NCI-H1436 (cell line): Measurements from ENCODE around the gene CXCL11.
"Not testable (repeated sequence)": the region's sequence is repeated elsewhere in the genome, so short reads cannot be mapped to it uniquely, and the experiment has no call there.

Source experiments
- DNase-seq: peaks from one replicate; lab custom pipeline; 2025; lab: John Stamatoyannopoulos, UW

The CXCL11 gene

GRCh38 chr4:76035799-76036380, at the start of gene CXCL11:
Gene CXCL11, minus strand, starts transcription at chr4:76036070. Its CDS starts 83 bp downstream, at chr4:76035987.
- no peak for DNase-seq

DNA sequence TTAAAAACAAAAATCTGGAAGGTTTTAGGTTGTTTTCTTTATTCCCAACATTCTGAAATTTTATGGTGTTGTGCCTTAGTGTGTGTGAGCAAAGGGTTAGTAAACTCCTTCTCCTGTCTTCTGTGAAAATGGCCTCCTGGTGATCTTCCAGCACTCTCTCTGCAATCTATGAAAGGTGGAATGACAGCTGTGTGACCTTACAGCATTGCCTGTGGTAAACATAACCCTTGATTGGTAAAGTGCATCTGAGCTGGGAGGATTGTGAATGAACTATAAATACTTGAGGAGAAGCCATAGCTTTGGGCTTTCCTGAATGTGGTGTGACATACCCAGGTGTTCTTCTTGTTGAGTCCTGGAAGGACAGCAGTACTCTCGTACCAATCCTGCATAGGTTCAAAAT, 48.7 kb upstream of the CXCL11 start:
- DNase-seq: no peak

DNA sequence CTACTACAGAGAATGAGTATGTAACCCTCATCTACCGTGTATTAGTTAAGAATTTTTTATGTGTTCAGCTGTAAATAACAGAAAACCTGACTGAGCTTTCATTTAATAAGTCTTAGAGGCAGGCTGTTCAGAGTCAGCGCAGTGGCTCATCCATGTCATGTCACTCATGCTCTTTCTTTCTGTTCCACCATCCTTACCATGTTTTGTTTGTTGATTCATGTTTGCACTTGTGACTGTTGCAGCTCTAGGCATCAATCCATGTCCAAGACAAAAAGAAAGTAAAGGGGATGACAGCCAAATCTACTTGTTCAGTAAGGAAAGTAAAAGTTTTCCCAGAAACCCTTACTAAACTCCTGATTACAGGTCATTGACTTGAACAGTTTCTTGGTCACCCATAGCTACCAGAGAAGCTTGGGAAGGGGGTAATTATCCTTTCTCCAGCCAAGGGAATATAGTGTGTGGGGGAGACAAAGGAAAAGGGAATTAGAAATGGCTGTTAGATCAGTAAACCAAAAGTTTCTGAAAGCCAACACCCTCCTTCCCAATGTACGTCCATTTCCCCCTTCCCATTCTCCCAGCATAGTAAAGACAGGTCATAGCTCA, 47.6 kb upstream of the CXCL11 start:
- DNase-seq: no peak

DNA sequence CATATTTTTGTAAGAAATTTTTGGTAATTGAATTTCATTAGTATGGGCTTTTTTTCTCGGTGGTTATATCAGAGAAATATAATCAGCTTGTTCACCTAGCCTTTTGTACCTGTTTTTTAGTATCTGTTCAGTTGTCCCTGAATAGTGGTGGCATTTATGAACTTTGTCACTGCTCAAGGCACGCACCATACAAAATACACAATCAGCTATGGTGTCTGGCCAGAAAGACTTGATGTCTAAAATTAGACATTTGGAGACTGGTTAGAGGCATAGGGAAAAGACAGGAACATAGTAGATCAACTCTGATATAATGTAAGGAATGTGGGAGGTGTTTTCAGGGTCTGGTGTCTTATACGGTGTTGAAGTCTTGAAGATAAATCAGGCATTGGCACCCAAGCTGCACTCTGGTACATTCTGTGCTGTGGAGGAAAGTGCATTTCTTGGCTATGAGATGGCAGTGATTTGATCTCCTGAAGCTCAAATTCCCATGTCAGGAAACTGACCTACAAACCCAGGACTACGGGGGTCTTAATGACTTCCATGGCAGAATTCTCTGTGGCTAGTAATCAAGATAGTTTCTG, 42.3 kb upstream of the CXCL11 start:
- no peak for DNase-seq

DNA sequence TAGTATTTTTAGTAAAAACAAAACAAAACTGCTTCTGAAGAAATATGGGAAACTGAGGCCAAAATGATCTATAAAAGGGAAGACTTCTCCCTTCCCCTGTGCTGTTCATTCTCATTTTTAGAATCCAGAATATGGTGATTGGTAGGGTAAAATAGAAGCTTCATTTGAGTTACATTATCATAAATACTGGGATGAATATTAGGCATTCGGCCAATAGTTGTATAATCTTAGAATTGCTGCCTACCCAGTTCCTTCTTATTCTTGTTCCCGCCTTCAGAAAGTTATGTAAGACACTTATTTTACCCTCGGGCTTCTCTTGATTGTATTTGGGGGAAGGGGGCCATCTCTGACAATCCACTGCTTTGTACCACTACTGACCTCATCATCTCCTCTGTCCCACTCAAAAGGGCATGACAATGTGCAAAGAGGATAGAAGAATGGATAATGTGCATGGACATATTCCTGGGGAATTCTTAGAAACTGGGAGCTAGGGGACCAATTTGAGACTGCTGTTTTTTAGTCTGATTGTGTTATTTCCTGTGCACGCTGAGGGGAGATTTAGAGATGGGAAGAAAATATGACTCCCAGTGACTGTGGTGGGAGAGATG, 39.2 kb upstream of the CXCL11 start:
- DNase-seq: no peak

GRCh38 chr4:76074468-76074867, 38.6 kb upstream of the CXCL11 start, which contains the start of gene ART3:
Gene ART3, plus strand, starts transcription at chr4:76074709. Its CDS starts 1,181 bp downstream, at chr4:76075890.
- DNase-seq: no peak

DNA sequence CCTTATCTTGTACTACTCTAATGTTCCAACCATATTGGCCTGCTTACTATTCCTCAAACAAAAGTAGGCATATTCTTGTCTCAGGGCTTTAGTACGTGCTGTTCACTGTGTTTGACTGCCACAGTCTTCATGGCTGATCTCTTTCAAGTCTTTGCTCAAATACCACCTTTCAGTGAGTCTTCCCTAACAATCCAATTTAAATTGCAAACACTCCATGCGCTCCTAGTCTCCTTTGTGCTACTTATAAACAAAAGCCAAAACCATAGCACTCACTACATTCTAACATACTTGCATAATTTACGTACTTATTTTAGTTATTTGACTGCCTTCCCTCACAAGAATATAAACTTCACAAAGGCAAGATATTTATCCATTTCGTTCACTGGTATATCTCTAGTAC, 36.9 kb upstream of the CXCL11 start:
- DNase-seq: no peak

- peak; percentile 28 for DNase-seq
Observed at GRCh38 chr4:76067652-76068286, 31.9 kb upstream of the CXCL11 start.

- DNase-seq: no peak
Observed at GRCh38 chr4:76066546-76066945, 30.7 kb upstream of the CXCL11 start.

GRCh38 chr4:76061982-76062381, 26.1 kb upstream of the CXCL11 start:
- DNase-seq: no peak

GRCh38 chr4:76061421-76061820, 25.6 kb upstream of the CXCL11 start:
- no peak for DNase-seq

DNA sequence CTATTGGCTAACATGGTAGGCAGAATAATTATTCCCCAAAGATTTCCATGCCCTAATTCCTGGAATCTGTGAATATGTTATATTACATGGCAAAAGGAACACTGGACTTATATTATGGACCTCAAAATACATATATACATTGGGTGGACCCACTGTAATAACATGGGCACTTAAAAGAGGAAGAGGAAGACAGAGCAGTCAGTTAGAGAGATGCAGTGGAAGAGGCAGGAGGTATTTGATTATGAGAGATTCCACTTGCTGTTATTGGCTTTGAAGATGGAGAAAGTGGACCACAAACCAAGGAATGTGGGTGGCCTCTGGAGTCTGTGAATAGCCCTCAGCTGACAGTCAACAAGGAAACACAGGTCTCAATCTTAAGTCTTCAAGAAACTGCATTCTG, 24.6 kb upstream of the CXCL11 start:
- DNase-seq: no peak

GRCh38 chr4:76059750-76060149, 23.9 kb upstream of the CXCL11 start:
- DNase-seq: no peak

GRCh38 chr4:76058888-76059426, 23.1 kb upstream of the CXCL11 start:
- no peak for DNase-seq

GRCh38 chr4:76058302-76058701, 22.4 kb upstream of the CXCL11 start:
- DNase-seq: no peak

DNA sequence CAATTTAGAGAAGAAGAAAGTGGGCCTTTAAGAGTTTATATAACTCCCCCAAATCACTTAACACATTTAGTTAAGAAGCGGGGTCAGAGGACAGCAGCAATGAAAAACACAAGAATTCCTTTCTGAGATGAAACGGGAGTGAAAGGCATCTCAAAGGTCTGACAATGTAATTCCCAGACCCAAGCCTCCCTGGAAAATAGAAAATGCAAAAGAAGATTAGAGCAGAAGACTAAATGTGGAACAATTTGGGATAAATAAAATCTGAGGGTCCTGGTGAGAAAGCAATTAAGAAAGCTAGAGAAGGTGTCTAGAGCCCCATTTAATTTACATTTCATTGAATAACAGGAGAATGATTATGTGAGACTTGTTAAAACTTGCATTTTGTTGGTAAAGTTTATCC, 19.6 kb upstream of the CXCL11 start:
- no peak for DNase-seq

DNA sequence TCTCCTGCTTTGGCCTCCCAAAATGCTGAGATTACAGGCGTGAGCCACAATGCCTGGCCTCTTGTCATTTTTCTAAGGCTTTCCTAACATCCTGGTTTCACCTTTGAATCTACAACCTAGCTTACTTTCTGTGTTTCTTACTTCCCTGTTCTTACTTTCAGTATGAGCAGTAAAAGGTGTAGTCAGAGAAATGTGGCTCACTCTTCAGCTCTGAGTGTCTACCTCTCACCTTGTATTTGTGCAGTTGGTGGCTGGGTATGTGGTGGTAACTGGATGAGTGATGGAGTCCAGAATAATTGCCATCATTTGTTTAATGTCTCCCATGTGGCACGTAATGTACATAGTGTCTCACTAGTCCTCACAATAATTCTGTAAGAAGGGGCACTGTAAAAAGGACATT, 19.1 kb upstream of the CXCL11 start:
- no peak for DNase-seq

- DNase-seq: no peak
Observed at GRCh38 chr4:76053730-76054129, 17.9 kb upstream of the CXCL11 start.

- not testable (repeated sequence) for DNase-seq
Observed at GRCh38 chr4:76050560-76051050, 14.7 kb upstream of the CXCL11 start.

GRCh38 chr4:76049860-76050416, 14.1 kb upstream of the CXCL11 start:
- not testable (repeated sequence) for DNase-seq

DNA sequence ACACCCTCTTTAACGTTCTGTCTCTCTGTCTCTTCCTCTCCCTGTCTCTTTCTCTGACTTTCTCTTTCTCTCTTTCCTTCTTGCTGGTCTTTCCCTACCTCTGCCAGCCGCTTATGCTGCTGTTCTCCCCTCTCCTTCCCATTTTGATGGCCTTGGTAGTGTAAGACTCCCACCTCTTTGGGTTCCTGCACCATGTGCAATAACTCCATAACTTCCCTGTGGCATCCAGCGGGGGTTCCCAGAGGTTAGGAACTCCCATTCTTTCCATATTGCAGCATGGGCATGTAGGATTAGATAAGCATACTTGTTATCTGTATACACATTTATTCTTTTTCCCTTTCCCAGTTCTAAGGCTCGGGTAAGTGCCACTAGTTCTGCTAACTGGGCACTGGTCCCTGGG, 8.8 kb upstream of the CXCL11 start:
- not testable (repeated sequence) for DNase-seq

DNA sequence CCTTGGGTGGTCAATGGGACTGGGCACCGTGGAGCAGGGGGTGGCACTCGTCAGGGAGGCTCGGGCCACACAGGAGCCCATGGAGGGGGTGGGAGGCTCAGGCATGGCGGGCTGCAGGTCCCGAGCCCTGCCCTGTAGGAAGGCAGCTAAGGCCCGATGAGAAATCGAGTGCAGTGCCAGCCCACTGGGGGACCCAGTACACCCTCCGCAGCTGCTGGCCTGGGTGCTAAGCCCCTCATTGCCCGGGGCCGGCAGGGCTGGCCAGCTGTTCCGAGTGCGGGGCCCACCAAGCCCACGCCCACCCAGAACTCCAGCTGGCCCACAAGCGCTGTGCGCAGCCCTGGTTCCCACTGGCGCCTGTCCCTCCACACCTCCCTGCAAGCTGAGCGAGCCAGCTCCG, 7.4 kb upstream of the CXCL11 start:
- DNase-seq: not testable (repeated sequence)
